ENCODE measurements around the gene ITGBL1.
"Not testable (repeated sequence)": the region's sequence is repeated elsewhere in the genome, so short reads cannot be mapped to it uniquely, and the experiment has no call there.

The ITGBL1 gene

DNA sequence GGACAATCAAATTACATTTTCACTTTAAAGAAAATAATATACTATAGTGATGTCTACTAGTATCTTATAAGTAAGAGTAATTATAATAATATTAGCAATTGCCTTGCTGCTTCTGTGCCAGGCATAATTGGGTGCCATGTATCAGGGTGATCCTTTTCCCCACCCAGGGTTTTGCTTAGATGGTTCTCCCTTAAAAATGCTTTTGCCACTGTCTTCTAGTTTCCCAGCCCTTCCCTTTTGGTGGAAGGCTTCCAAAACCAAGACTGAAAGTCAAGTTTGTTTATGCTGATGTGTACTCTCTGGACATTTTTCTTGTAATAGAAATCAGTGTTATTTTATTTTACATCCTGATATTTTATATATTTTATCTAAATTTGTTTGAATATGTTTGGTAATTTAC lies 77.8 kb downstream of the ITGBL1 start:
- Histone ChIP-seq H3K36me3 (no peaks in the 10 kb centered on the region), H3K27me3 (no peaks in the 10 kb centered on the region; the same call in 1 of the 2 replicates), H3K4me1 (no peaks in the 10 kb centered on the region), H3K4me3 (ENCODE audit: low read depth, low read length) (no peak overlapping the region), H3K9me3 (no peaks in the 10 kb centered on the region)
- TF ChIP-seq, protein P1, sequence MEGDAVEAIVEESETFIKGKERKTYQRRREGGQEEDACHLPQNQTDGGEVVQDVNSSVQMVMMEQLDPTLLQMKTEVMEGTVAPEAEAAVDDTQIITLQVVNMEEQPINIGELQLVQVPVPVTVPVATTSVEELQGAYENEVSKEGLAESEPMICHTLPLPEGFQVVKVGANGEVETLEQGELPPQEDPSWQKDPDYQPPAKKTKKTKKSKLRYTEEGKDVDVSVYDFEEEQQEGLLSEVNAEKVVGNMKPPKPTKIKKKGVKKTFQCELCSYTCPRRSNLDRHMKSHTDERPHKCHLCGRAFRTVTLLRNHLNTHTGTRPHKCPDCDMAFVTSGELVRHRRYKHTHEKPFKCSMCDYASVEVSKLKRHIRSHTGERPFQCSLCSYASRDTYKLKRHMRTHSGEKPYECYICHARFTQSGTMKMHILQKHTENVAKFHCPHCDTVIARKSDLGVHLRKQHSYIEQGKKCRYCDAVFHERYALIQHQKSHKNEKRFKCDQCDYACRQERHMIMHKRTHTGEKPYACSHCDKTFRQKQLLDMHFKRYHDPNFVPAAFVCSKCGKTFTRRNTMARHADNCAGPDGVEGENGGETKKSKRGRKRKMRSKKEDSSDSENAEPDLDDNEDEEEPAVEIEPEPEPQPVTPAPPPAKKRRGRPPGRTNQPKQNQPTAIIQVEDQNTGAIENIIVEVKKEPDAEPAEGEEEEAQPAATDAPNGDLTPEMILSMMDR (IDR thresholded peaks at IDR 0.05; ENCODE audit: low read depth, low read length), result no peak
- DNase-seq, result no peak

DNA sequence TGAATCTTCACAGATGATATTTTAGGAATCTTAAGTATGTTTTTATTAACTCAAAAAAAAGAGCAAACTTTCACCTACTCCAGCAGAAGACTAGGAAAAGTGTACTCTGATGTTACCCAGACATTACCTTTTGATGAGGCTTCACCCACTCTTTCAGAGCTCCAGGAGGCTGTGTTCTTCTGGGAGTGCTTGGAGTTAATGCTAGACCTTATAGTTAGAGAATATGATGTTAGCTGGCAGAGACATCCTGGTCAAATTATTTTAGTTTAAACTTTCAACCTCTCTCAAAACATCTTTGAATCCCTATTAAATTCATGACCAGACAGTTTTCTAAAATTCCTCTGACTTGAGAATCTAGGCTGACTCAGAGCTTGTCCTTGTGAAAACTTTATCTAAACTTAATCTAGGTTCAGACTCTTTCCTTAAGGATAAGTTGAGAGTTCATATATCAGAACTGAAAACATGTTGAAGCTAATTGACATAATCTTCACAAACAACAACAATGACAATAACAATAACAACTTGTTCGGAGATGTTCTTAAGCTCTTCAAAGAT lies 82.8 kb downstream of the ITGBL1 start:
- Histone ChIP-seq H3K4me1 (no peaks in the 10 kb centered on the region), H3K4me3 (ENCODE audit: low read depth, low read length) (no peak overlapping the region), H3K9me3 (no peaks in the 10 kb centered on the region), H3K36me3 (no peaks in the 10 kb centered on the region), H3K27me3 (no peaks in the 10 kb centered on the region; the same call in 1 of the 2 replicates)
- DNase-seq, result no peak
- TF ChIP-seq, protein P1 (IDR thresholded peaks at IDR 0.05; ENCODE audit: low read depth, low read length), result no peak

DNA sequence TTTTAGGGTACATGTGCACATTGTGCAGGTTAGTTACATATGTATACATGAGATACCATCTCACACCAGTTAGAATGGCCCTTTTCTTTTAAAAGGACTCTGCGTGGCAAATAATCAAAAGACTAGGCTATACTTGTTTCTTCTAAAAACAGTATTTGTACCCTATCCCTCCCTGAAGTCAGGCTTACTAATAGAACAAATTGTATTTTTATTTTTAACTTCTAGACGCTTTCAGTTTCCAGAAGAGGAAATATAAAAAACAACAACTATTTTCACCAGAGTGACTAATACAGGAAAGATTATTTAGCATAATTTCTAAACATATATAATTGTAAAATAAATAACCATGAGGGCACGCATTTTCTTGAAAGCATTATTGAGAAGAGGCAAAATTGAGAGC lies 83.6 kb downstream of the ITGBL1 start:
- Histone ChIP-seq H3K4me3 (ENCODE audit: low read depth, low read length) (no peak overlapping the region), H3K27me3 (no peaks in the 10 kb centered on the region; the same call in 1 of the 2 replicates), H3K4me1 (no peaks in the 10 kb centered on the region), H3K36me3 (no peaks in the 10 kb centered on the region), H3K9me3 (no peaks in the 10 kb centered on the region)
- TF ChIP-seq, protein P1 (IDR thresholded peaks at IDR 0.05; ENCODE audit: low read depth, low read length), result no peak
- DNase-seq, result no peak

DNA sequence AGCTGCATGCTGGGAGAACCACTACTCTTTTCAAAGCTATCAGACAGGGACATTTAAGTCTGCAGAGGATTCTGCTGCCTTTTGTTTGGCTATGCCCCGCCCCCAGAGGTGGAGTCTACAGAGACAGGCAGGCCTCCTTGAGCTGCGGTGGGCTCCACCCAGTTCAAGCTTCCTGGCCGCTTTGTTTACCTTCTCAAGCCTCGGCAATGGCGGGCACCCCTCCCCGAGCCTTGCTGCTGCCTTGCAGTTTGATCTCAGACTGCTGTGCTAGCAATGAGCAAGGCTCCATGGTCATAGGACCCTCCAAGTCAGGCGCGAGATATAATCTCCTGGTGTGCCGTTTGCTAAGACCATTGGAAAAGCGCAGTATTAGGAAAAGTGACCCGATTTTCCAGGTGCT lies 92.1 kb downstream of the ITGBL1 start:
- not testable (repeated sequence) for H3K9me3 ChIP-seq; H3K4me1 ChIP-seq; H3K27me3 ChIP-seq; DNase-seq; H3K36me3 ChIP-seq; H3K4me3 ChIP-seq (ENCODE audit: low read depth, low read length)

DNA sequence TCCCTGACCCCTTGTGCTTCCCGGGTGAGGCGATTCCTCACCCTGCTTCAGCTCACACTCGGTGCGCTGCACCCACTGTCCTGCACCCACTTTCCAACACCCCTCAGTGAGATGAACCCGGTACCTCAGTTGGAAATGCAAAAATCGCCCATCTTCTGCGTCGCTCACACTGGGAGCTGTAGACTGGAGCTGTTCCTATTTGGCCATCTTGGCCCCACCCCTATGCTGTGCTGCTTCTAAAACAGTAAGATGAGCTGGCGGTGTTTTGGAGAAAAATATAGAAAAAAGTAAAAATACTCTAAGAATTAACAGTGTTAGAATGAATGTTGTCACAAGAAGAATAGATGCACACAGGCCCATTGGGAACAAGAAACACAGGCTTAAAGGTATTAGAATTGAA lies 92.5 kb downstream of the ITGBL1 start:
- Histone ChIP-seq H3K4me1 (no peaks in the 10 kb centered on the region), H3K27me3 (no peaks in the 10 kb centered on the region; the same call in 1 of the 2 replicates), H3K36me3 (no peaks in the 10 kb centered on the region), H3K4me3 (ENCODE audit: low read depth, low read length) (no peak overlapping the region), H3K9me3 (no peaks in the 10 kb centered on the region)
- TF ChIP-seq, protein P1 (IDR thresholded peaks at IDR 0.05; ENCODE audit: low read depth, low read length), result no peak
- DNase-seq, result no peak

DNA sequence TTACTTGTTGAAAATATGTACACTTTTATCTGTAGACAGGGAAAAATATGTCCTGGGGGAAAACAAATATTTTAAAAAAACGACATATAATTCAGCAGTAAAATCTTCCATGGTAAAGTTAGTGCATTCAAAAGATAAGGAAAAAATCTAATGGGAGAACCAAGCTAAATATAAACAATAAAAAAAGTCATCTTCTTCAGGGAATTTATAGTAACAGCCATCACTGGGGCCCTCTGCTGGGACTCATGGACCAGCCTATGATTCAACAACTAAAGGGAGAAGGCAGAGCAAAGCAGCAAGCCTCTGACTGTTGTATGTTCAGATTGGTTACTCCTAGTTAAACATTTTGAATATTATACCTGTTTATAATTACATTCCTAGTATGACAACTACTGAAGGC lies 93.0 kb downstream of the ITGBL1 start:
- H3K36me3 ChIP-seq, result no peaks in the 10 kb centered on the region
- DNase-seq, result no peak
- no peak overlapping the region for H3K4me3 ChIP-seq (ENCODE audit: low read depth, low read length)
- no peaks in the 10 kb centered on the region for H3K9me3 ChIP-seq
- no peaks in the 10 kb centered on the region; the same call in 1 of the 2 replicates for H3K27me3 ChIP-seq
- H3K4me1 ChIP-seq, result no peaks in the 10 kb centered on the region
- TF ChIP-seq, protein P1 (IDR thresholded peaks at IDR 0.05; ENCODE audit: low read depth, low read length), result no peak
